Caco-2 (cell line): ENCODE data around the gene NUMB. TPM values are rescaled to one million over a fixed set of nuclear protein-coding genes. Genes with fewer than 3 reads are reported as not detected.

ENCODE experiments used
- BruUV-seq: library from RNA; stranded (reverse); fragments of 400-500 nt; replicated peaks from 2 replicates; lab custom pipeline; 2021; lab: Mats Ljungman, UMichigan
- CTCF ChIA-PET: fragments of 300-600 bp; sonication (Branson Sonifier 250); formaldehyde crosslinking; loops from one replicate; lab custom pipeline; 2022; ENCODE audit warnings: antibody characterized with exemption; lab: Charles Lee
- POLR2A ChIA-PET: fragments of 300-600 bp; sonication (Branson Sonifier 250); formaldehyde crosslinking; loops from one replicate; lab custom pipeline; 2022; ENCODE audit warnings: antibody characterized with exemption; lab: Charles Lee
- DNase-seq, 2 experiments: peaks; one replicate each; pipeline versions ENCODE4 v3.0.0 to v3.0.0-alpha.2; 2020 to 2022
- H3K27me3 ChIP-seq: replicated peaks from 2 replicates; pipeline ENCODE4 v1.6.0; 2011; ENCODE audit warnings: low read length; ENCODE audit not compliant: control insufficient read depth, insufficient read depth
- H3K36me3 ChIP-seq: 2 replicates; pipeline ENCODE4 v1.5.1; 2011; ENCODE audit warnings: low read length; ENCODE audit not compliant: control insufficient read depth, insufficient read depth
- H3K4me1 ChIP-seq: fragments of 250-450 bp; sonication (Bioruptor Pico); 2 replicates; pipeline ENCODE4 v1.5.1; 2020; ENCODE audit warnings: mild to moderate bottlenecking
- H3K4me3 ChIP-seq: 2 replicates; pipeline ENCODE4 v1.5.1; 2011; ENCODE audit warnings: low read depth, mild to moderate bottlenecking, control low read depth, low read length
- H3K9me3 ChIP-seq: fragments of 250-450 bp; sonication (Bioruptor Pico); 2 replicates; pipeline ENCODE4 v1.5.1; 2020; ENCODE audit warnings: mild to moderate bottlenecking, moderate library complexity
- H3K27ac Mint-ChIP-seq: one replicate; pipeline ENCODE4 v1.8.0; 2022; ENCODE audit warnings: mixed read lengths; ENCODE audit not compliant: unreplicated experiment
- H3K27me3 Mint-ChIP-seq: one replicate; pipeline ENCODE4 v1.8.0; 2022; ENCODE audit warnings: mixed read lengths; ENCODE audit not compliant: insufficient read depth, unreplicated experiment
- H3K36me3 Mint-ChIP-seq: one replicate; pipeline ENCODE4 v1.8.0; 2022; ENCODE audit warnings: mild to moderate bottlenecking, mixed read lengths; ENCODE audit not compliant: insufficient read depth, unreplicated experiment
- H3K4me1 Mint-ChIP-seq: one replicate; pipeline ENCODE4 v1.8.0; 2022; ENCODE audit warnings: low read depth, mixed read lengths; ENCODE audit not compliant: unreplicated experiment
- H3K4me3 Mint-ChIP-seq: one replicate; pipeline ENCODE4 v1.8.0; 2022; ENCODE audit warnings: mild to moderate bottlenecking, moderate library complexity, mixed read lengths; ENCODE audit not compliant: unreplicated experiment
- H3K9me3 Mint-ChIP-seq: one replicate; pipeline ENCODE4 v1.8.0; 2022; ENCODE audit warnings: mixed read lengths; ENCODE audit not compliant: unreplicated experiment
- CTCF ChIP-seq, 2 experiments: fragments of 200-600 bp in 1 of 2; IDR thresholded peaks; 1 replicate in 1 of 2; 2 replicates in 1 of 2; pipeline versions ENCODE4 v1.5.1 to v1.8.0; 2011 to 2022; ENCODE audit warnings: antibody characterized with exemption in 1 of 2, control low read depth in 1 of 2, inconsistent platforms in 1 of 2, low read depth in 1 of 2, low read length in 1 of 2, mild to moderate bottlenecking in 1 of 2, moderate library complexity in 1 of 2; ENCODE audit not compliant: insufficient read depth in 1 of 2, severe bottlenecking in 1 of 2, unreplicated experiment in 1 of 2
- intact Hi-C: fragments of 100-400 bp; cut with micrococcal nuclease; formaldehyde crosslinking; loops from one replicate; pipeline ENCODE4 v1.10.0; 2022; ENCODE audit not compliant: unreplicated experiment
- total RNA-seq: library from RNA; stranded (reverse); gene quantifications from 2 replicates; pipeline ENCODE4 v1.2.3, GENCODE V29; 2022

The NUMB gene
- total RNA-seq, 1 experiment from 2014 or later = 67.6 TPM

DNA sequence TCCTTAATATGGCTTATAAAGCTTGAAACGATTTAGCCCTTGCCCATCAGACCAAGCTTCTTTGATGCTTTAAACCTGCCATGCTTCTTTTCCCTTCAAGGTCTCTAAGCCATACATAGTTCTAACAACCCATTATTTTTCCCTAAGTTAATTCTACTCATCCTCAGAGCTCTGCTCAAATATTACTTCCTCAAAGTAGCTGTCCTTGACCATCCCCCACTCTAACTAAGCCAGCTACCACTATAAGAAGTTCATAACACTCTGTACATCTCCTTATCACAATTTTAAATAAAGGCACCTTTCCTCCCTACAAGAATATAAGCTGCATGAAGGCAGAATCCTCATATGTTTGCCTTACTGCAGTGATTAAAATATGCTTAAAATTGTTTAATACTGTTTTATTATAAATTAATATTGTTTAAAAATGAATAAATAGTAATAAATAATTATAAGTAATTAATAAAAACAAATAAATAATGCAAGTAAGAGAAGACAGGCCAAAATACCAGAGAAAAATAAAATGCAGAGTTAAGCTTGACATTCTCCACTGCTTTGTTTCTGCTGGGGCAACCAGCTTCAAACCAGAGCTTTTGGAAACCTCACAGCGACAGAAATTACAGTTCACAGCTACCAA lies 76.8 kb downstream of the NUMB start:
- H3K4me3 ChIP-seq = no peak overlapping the region
- H3K27me3 ChIP-seq = no peaks in the 10 kb centered on the region
- intact Hi-C loops = no loop called here
- Mint-ChIP-seq H3K4me1 (peaks cover 9% of the 10 kb centered on the region), H3K4me3 (no peak overlapping the region), H3K27ac (no peak overlapping the region), H3K9me3 (peaks cover 8% of the 10 kb centered on the region), H3K27me3 (no peaks in the 10 kb centered on the region), H3K36me3 (peaks cover 6% of the 10 kb centered on the region)
- ChIA-PET CTCF (no interaction called here), POLR2A (no interaction called here)
- H3K9me3 ChIP-seq = no peaks in the 10 kb centered on the region
- no TSS peak for BruUV-seq
- no peak for DNase-seq
- peaks cover 1% of the 10 kb centered on the region; the same call in 1 of the 2 replicates for H3K36me3 ChIP-seq
- no peaks in the 10 kb centered on the region for H3K4me1 ChIP-seq
- TF ChIP-seq CTCF (IDR thresholded peaks at IDR 0.05; ENCODE audit: insufficient read depth in 1 of 2, low read depth in 1 of 2, low read length in 1 of 2, severe bottlenecking in 1 of 2, unreplicated experiment in 1 of 2) = no peak

GRCh38 chr14:73376585-73376984 lies 81.8 kb downstream of the NUMB start:
- no peak overlapping the region for H3K4me3 ChIP-seq
- no peaks in the 10 kb centered on the region for H3K4me1 ChIP-seq
- H3K36me3 Mint-ChIP-seq = no peaks in the 10 kb centered on the region
- H3K27ac Mint-ChIP-seq = no peak overlapping the region
- H3K9me3 Mint-ChIP-seq = no peaks in the 10 kb centered on the region
- POLR2A ChIA-PET = no interaction called here
- no peak for DNase-seq
- no peaks in the 10 kb centered on the region for H3K27me3 Mint-ChIP-seq
- peaks cover 1% of the 10 kb centered on the region; the same call in 1 of the 2 replicates for H3K36me3 ChIP-seq
- no peak for TF ChIP-seq CTCF (IDR thresholded peaks at IDR 0.05; ENCODE audit: insufficient read depth in 1 of 2, low read depth in 1 of 2, low read length in 1 of 2, severe bottlenecking in 1 of 2, unreplicated experiment in 1 of 2)
- H3K9me3 ChIP-seq = no peaks in the 10 kb centered on the region
- no TSS peak for BruUV-seq
- peaks cover 9% of the 10 kb centered on the region for H3K4me1 Mint-ChIP-seq
- H3K27me3 ChIP-seq = no peaks in the 10 kb centered on the region
- intact Hi-C loops = no loop called here
- CTCF ChIA-PET = no interaction called here
- H3K4me3 Mint-ChIP-seq = no peak overlapping the region

GRCh38 chr14:73375861-73376260 lies 82.5 kb downstream of the NUMB start:
- Mint-ChIP-seq H3K27me3 (no peaks in the 10 kb centered on the region), H3K9me3 (no peaks in the 10 kb centered on the region), H3K27ac (no peak overlapping the region), H3K36me3 (no peaks in the 10 kb centered on the region), H3K4me3 (no peak overlapping the region), H3K4me1 (peaks cover 9% of the 10 kb centered on the region)
- Histone ChIP-seq H3K36me3 (peaks cover 1% of the 10 kb centered on the region; the same call in 1 of the 2 replicates), H3K4me1 (no peaks in the 10 kb centered on the region), H3K9me3 (no peaks in the 10 kb centered on the region), H3K27me3 (no peaks in the 10 kb centered on the region), H3K4me3 (no peak overlapping the region)
- POLR2A ChIA-PET = no interaction called here
- CTCF ChIA-PET = no interaction called here
- no peak for DNase-seq
- BruUV-seq = no TSS peak
- no peak for TF ChIP-seq CTCF (IDR thresholded peaks at IDR 0.05; ENCODE audit: insufficient read depth in 1 of 2, low read depth in 1 of 2, low read length in 1 of 2, severe bottlenecking in 1 of 2, unreplicated experiment in 1 of 2)
- intact Hi-C loops = no loop called here
